EL (cell line): ENCODE measurements around the gene BHLHE40.

ENCODE experiments used
- DNase-seq: peaks from one replicate; pipeline ENCODE4 v3.0.0-alpha.2; 2016

Gene BHLHE40

GRCh38 chr3:4985330-4986174, 6.3 kb downstream of the BHLHE40 start:
- peak; percentile 66 for DNase-seq

GRCh38 chr3:4986175-4986781, 7.0 kb downstream of the BHLHE40 start:
- no peak for DNase-seq

DNA sequence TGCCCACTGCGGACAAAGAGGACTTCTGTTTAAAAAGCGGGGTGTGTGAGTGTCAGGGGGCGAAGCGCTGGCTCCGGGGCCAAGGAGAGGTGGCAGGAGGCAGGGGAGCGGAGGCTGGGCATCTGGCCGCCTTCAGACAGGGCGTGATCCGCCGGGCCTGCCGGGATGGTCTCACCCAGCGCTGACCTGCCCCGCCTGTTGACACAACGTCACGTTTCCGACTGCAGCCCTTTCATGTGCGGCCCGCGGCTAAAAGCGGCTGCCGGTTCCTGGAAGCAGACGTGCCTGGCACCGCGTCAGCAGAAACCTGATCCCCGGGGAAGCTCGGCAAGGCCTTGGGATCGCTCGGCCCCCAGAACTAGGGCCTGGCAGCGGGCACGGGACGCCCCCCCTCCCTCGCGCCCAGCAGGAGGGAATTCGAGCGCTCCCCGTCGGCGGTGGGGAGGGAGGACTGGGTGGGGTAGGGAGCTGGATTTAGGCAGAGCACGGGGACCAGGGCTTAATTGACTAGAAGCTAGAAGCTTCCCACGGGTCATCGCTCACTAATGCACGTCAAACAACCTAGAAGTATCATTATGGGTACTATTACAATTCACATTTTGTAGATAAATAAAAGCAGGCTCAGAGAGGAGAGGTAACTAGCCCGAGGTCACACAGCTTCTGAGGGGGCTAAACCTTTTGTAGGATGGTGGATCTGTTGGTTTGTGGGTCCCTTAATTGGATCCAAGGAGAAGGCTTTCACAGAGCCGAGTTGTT, 7.7 kb downstream of the BHLHE40 start:
- DNase-seq, result peak; percentile 98

DNA sequence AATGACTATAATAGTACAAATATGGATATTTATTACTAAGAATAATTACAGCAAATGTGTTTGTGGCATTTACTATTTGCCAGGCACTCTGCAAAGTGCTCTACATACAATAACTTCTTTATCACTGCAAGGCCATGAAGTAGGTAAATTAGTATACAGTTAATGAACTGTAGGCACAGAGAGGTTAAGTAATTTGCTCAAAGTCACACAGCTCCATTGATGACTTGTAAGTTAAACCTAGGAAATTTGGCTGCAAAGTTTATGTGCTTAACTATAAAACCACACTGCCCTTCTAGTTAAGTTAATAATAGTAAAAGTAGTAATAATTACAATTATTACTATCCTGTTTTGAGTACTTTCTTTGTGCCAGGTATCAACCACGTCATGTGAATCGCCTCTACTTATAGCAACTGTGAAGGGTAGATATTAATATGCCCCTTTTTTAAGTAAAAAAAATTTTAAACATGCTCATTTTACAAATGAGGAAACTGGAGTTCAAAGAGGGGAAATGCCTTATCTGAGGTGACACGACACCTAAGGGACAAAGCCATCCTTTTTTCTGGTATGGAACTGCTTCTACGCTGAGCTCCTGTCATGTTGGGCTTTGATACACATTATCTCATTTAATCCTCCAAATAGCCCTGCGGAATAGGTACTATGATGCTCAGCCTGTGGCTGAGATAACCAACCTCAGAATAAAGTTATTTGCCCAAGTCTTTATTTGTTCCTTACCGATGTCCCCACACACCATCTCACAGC, 8.5 kb downstream of the BHLHE40 start:
- no peak for DNase-seq

GRCh38 chr3:4988983-4989834, 10.0 kb downstream of the BHLHE40 start:
- no peak for DNase-seq

DNA sequence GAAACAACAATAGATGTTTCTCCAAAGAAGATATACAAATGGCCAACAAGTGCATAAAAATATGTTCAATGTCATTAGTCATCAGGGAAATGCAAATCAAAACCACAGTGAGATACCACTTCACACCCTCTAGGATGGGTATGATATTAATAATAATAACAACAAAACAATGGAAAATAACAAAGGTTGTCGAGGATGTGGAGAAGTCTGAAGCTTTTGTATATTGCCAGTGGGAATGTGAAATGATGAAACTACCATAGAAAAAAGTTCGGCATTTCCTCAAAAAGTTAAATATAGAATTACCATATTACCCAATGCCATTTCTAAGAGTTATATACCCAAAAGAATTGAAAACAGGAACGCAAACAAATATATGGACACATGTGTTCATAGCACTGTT, 10.8 kb downstream of the BHLHE40 start:
- no peak for DNase-seq

DNA sequence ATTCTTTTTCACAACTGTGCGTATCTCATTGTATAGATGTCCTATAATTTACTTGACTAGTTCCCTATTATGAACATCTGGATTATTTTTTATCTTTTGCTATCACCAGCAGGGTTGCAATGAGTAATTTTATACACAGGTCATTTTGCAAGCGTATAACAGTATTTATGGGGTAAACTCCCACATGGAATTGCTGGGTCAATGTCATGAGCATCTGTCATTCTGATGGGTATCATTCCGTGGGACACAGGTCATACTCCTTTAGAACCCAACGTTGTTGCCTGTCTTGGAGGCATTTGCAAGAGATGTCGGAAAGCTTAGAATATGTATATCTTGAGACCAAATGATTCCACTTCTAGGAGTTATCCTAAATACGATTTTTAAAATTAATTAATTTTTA, 12.9 kb downstream of the BHLHE40 start:
- no peak for DNase-seq

DNA sequence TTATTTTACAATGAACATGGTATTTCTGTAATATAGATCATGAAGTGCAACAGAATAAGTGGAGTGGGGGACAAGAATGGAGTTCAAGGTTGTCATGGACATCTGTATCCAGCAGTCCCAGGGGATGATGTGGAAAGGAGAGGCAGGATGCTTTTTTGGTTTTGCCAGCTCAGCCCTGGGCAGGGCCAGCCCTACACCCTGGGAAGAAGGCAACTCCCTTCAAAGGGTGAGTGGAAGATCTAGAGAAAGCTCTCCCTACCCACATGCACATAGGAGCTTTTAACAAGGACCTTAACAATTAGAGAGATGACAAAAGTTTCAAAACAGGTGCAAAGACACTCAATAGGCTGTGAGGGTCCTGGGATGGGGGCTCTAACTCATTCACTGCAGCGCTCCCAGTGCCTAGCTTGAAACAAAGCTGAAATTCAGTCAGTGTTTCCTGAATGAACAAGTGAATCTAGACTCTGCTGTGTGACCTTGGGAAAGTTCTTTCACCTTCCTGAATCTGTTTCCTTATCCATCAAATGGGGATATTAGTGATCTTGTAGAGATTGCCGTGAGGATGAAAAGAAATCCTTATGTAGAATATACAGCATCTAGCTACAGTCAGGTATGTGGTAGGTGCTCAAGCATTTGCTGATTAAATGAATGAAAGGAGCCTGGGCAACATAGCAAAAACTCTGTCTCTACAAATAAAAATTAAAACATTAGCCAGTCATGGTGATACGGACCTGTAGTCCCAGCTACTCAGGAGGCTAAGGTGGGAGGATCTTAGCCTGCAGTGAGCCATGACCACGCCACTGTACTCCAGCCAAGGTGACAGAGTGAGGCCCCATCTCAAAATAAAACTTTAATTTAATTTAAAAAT, 14.3 kb downstream of the BHLHE40 start:
- no peak for DNase-seq

DNA sequence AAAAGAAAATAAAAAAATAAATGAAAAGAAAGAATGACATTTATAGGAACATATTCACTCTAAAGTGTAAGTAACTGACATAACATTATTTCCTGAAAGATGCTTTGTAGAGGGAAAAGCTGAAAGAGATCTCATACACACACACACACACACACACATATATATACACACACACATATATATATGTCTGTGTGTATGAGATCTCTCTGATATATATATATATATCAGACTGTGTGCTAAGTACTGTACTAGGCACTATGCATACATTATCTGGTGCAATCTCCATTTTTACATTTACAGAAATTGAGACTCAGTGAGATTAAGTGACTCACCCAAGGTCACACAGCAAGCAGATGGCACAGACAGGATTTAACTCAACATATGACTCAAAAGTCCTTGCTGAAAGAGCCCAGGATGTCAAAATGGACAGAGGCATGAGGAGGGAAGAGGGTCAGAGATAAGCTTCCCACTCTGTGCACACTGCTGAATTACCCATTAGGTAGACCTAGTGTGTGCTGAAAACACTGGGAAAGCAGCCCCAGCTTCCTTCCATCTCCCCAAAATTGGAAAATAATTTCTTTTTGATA, 15.0 kb downstream of the BHLHE40 start:
- peak; percentile 67 for DNase-seq

DNA sequence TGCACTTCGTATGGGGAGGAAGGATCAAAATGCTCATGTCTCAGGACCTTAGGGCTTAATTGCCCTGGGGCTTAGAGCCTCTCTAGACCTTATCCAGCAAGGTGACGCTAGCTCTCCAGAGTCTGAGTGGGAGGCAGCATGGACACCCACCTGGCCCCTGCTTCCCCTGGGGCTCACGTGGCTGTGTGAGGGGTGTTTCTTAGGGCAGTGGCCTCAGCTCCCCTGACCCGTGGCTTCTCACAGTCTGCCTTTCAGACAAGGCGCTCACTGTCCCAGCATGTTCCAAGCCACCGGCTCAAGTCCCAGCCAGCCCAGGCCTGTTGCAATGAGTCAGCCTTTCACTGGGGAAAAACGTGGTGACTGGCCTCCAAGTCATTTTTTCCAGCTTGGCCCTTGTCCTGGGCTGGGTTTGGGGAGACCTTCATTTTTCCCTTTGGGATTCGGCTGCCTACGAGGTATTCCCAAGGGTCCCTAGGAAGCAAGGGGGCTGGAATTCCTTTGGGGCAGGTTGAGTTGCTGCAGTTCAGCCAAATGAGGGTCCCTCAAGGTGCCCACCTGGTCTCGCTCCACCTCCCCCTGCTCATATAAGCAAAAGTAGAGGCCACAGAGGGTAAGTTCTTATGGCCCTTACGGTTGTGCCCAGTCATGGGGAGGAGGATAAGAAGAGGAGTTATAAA, 15.7 kb downstream of the BHLHE40 start:
- peak; percentile 90 for DNase-seq

DNA sequence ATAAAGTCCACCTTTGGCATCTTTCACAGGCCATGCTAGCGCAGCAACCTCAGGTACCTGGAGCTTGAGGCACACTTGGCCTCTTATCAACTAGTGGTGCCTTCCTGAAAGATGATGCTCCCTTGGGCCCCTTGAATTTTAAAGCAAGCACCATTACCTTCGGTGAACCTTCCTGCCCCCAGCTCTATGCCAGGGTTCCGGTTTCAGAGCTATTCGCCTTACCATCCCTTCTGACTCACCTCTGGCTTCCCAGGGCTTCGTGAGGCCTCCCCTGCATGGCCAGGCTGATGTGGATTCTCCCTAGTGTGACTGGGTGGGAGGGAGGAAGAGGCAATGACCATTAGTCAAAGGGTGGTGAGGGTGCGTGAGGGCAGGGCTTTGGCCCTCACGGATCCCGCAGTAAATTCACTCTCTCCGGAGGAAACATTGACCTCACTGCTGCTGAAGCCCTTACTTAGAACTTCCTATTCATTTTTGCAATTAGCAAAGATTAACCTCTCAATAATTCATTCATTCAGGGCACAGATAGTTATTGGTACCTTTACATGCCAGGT, 16.3 kb downstream of the BHLHE40 start:
- DNase-seq, result peak; percentile 87

DNA sequence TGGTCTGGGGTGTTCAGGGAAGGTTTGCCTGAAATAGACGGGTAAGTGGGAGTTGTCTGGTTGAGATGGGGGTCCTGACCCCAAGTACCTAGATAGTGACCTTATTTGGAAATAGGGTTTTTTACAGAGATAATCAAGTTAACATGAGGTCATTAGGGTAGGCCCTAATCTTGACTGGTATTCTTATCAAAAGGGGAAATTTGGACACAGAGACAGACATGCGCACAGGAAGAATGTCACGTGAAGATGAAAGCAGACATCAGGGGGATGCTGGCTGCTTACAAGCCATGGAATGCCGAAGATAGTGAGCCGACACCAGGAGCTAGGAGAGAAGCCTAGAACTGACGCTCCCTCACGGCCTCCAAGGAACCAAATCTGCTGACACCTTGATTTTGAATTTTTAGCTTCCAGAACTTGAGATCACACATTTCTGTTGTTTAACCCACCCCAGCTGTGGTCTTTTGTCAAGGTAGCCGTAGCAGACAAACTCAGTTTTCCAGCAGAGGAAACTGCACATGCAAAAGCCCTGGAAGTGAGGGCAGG, 17.1 kb downstream of the BHLHE40 start:
- no peak for DNase-seq

- no peak for DNase-seq
Observed at GRCh38 chr3:4996771-4997291, 17.6 kb downstream of the BHLHE40 start.

GRCh38 chr3:4997946-4998345, 18.7 kb downstream of the BHLHE40 start:
- DNase-seq, result no peak

GRCh38 chr3:4999531-5000184, 20.4 kb downstream of the BHLHE40 start:
- DNase-seq, result peak; percentile 13

DNA sequence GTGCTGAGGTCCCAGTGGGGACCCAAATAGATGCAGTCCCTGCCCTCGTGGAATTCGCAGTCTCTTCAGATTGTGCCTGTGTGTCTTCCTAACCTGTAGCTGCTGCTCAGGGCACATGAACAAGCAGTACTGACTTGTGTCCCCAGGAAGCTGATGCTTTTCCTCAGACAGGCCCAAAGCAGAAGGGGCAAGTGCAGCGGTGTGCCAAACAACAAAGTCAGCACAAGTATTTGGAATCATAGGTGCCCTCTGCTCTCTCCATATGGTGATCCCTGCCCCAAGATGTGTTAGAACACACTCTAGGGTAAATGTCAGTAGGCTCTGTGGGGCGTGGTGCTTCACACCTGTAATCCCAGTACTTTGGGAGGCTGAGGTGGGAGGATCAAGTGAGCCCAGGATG, 21.9 kb downstream of the BHLHE40 start:
- DNase-seq, result no peak

GRCh38 chr3:5001805-5002173, 22.6 kb downstream of the BHLHE40 start:
- no peak for DNase-seq

DNA sequence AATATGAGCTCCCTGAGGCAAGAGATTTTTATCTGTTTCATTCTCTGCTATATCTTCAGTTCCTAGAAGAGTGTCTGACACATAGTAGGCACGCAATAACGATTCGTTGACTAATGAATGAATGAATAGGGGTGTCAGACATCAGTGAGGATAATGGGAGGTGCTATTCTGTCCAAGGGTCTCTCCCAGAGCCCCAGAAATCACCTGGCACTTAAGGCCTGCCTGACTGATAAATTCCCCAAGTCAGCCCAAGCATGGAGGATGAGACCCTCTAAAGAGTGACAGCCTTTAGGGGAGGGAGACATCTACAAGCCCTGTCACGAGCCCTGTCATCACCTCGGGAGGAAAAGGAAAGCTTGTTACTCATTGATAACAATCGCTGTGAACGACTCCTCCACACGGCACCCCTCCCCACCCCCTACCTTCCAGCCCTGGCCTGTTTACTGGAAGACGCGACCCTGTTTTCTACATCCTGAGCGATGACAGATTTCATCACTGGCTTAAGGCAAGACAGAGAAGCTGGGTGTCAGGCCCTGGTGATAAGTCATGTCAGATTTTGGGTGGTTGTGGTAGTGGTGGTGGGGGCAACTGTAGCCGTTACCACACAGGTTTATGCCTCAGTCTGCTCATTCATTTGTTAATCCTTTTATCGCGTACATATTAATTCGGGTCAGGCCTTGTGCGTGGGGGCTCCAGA, 23.1 kb downstream of the BHLHE40 start:
- DNase-seq, result no peak
